HG02973 (cell line): ENCODE results near the gene RNASE7.
"Not testable (repeated sequence)": the region's sequence is repeated elsewhere in the genome, so short reads cannot be mapped to it uniquely, and the experiment has no call there.

Experiments
- ATAC-seq: cut with Tn5 transposase; IDR thresholded peaks from one replicate; pipeline ENCODE4 v1.9.1; 2021; ENCODE audit warnings: moderate library complexity; ENCODE audit not compliant: unreplicated experiment

Gene RNASE7

DNA sequence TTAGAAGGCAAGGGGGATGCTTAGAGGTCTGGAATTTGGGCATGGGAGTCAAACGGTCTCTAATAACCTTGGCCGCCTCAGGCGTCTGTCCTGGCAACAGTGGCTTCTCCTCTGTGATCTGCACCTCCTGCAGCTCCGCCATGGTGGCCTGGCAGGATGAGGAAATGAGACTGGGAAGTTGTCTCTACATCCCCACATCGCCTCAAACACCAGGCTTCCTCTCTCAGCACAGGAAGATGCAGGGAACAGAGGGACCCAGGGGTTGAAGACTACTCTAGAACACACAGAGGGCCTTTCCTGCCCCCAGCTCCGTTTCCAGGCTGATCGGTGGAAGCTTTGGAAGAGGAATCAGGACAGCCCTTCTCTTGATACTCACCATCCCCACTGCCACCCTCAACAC lies 19.0 kb upstream of the RNASE7 start:
- ATAC-seq: no peak

DNA sequence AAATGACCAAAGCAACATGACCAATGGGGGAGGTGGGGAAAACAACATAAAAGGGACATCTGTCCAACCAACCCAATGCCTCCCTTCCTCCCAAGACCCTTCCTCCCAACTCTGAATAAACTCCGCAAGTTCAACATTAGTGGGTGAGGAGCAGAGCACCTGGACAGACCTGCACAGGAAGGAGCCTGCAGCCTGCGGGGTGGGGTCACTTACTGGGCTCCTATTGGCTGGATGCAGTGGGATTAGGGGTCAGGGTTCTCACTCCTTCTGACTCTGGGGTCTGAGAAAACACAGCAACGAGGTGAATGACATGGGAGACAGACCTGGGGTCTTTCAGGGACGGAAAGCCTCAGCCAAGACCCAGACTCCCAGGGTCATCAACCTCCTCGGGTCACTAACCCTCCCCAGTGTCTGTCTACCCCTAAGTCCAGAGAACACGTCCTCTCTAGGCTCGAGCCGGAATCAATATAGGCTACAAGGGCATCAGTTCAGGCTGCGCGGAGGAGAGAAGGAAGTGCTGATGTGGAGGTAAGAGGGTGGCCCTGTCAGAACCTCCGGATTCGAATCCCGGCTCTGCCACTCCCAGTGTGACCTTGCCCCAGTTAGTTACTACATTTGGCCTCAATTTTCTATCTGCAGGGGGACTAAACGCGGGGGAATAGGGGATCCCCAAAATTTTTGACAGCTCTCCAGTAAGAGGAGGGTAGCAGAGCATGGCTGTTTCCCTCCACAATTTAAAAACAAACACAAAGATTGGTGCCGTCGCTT lies 18.2 kb upstream of the RNASE7 start:
- ATAC-seq: no peak

DNA sequence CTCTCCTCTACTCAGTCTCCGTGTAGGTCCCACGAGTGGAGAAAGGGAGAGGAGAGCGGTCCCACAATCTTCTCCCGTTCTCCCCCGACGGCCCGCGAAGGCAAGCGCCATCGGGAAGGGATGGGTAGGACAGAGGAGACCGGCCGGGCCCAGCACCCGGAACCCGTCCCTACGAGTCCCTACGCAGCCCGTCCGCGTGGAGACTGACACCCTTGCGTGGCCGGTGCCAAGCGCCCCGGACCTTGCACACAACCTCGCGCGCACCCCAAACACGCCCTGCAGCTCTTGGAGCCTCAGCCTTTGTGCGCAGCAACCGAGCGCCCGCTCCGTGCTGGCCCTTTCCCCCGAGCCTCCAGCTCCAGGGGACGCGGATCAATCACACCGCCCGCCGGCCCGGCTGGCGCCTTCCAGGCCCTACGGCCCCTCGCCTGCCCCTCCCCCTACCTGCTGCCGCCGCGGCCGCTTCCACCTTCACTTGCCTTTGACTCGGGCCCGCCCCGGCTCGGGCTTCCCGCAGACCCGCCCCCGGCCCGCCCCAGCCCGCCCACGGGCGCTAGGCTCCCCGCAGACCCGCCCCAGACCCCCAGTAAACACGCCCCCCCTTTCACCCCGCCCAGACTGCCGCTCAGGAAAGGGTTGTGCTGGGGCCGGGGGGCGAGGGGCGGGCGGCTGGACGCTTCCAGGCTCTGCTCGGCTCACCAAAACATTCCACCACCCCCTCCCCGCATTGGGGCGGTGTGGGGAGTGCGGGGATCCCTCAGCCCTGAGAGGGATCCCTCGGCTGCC lies 17.4 kb upstream of the RNASE7 start, which contains the start of gene NDRG2:
TSS of gene NDRG2 (minus strand) at position 477 of the 786 bp plus-strand sequence. CDS start 1,746 bp downstream, outside the sequence.
- ATAC-seq: no peak

DNA sequence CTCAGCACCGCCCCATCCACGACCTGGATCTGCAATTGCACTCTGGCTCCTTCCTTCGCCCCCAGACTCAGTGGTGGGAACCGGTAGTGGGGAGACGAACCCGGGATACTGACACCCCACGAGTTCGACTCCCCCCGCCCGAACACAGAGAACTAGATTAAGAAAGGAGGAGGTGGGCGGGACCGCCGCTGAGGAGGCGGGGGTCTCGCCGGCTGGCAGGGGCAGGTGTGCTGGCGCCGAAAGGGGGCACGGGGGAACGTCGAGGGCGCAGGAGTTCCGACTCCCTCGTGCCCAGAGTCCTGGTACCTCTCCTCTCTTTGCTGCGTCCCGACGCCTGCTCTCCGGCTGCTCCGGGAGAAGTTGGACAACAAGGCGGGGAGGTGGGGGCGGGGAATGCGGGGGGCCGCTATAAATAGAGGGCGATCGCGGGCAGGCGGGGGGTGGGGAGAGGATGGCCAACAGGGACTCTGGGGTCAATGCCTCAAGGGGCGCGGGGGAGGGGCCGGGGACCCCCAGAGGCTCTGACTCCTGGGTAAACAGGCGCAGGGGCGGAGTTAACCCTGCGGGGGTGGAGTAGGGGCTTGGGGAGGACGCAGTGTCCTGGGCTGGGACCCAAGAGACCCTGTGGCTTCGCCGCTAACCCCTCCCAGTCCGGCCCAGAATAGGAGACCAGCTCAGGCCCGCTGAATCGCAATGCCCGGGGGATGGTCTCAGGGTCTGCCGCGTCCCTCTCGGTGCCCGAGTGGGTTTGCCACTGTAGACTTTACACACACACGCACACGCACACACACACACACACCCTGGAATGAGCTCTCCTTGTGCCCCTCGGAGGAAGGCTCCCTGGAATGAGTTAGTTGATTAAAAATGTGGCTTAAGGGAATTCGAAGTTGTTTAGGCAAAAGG lies 16.5 kb upstream of the RNASE7 start:
- no peak for ATAC-seq

DNA sequence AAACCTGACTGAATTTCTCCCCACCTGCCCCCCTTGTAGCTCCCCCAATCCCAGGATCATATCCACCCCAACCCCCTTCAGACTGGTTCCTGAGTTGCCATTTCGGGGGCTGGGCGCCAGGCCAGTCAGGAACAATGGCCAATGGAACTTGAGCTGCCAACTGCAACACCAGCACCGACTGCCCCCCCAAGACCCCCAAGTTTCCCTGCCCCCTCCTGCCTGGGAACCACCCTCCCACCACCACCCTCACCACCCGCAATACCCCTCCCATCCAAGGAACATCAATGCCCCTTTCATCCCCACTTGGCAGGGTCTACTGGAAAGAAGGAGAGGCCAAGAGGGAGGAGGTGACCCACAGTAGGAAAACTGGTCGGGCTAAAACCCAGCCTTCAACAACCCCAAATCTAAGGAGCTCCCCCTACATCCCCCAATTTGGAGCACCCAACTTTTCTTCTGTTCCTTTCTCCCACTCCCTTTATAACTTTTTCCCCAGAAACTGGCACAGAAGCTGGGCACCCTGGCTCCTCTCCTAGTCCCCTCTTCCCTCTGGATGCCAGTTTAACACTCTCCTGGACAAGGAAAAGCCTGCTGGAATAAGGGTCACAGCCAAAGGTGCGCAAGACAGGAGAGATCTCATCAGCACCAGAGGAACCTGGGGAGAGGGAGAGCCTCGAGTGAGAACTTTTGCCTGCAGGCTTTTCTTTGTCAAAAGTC lies 15.7 kb upstream of the RNASE7 start:
- no peak for ATAC-seq

DNA sequence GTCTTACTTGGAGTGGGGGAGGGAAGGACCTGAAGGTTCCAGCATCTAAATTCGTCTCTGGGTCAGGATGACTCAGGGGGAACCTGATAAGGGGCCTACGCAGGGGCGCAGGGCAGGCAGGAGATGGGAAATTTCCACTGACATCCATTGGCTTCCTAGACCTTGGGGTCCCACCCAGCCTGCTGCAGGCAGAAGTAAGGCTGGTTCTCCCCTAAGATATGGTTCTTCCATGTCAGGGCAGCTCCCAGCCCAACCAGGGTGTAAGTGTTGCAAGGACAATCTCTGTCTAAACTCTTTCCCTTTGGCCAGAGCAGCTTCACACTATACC lies 15.2 kb upstream of the RNASE7 start:
- ATAC-seq: no peak

DNA sequence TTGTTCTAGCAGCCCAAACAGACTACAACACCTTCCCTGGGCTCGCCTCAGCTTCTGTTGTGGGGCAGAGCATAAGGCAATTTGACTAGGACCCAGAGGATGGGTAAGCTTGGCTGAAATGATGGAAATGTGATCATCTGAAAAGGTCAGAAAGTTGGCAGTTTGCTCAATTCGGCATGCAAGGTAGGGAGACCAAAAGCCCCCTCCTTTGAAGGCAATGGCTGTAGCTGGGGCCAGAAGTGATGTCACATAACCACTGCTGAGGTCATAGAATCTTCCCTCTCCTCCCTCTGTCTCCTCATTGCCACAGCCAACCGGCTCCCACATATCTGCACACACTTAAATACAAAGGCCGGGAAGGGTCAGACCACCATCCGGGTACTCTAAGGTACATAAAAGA lies 12.2 kb upstream of the RNASE7 start, which contains the start of gene TPPP2:
TSS of gene TPPP2 (plus strand) at position 301 of the 400 bp plus-strand sequence. CDS start 365 bp downstream, outside the sequence.
- ATAC-seq: no peak

DNA sequence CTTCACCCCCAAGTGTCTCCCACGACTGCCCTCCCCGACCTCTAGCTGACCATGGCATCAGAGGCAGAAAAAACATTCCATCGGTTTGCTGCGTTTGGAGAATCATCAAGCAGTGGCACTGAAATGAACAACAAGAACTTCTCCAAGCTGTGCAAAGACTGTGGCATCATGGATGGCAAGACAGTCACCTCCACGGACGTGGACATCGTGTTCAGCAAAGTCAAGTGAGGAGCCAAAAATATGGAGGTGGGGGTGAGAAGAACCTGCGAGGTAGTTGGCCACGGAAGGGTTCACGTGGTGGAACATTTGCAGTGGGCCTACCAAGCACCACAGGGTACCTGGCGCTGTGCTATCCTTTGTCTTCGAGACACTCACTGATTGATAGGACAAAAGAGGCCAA lies 11.6 kb upstream of the RNASE7 start:
- no peak for ATAC-seq

DNA sequence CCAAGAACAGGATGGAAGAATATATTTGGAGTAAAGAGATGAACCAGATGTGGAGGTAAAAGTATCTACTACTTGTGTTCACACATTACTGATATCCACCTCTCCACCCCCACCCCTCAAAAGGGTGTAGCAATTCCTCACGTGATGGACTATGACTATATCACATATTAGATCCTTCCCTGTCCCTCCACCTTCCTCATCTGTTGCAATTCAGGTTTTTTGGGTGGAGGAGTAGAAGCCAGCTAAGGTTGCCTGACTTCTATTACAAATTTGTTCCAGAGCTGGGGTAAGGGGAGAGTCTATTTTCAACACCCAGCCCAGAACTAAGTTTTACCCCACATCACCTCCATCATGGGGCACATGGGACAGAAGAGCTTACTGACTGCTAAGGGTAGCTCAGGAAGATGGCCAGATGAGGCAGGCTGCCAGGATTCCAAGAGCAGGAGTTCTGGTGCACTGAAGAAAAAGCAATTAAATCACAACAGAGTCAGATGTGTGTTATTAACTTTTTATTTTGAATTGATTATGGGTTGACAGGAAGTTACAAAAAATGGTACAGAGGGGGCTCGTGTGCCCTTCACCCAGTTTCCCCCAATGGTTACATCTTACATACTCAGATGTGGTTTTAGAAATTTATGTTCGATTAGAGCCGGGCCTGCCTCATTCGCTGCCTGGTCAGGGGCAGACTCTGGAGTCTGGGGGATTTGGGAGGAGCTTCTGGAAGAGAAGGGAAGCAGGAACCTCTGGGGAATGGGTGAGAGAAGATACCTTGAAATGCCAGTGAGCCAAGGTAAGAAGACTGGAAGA lies 9.6 kb upstream of the RNASE7 start:
- no peak for ATAC-seq

DNA sequence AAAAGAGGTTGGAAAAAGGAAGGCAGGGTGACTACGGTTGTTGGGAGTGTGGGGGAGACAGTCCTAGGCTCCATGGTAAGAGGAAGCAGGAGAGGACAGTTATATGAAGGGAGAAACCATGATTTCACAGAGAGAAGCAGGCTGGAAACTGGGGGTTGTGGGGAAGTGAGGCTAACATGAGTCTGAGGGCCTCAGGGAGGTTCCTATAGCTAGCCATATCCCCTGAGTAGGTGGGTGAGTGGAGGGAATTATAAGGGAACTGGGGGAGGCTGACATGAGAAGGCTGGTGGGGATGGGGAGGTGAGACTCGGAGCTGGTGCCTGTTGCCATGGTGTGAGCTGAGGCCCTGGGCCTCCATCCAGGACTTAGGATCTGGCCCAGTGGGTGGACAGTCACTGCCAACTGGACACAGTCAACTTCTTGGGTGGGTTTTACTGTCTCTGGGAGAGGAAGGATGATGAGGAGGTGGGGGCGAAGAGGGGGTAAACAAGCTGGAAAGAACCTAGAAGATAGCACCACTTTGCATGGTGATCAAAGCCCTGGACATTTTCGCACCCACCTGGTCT lies 8.9 kb upstream of the RNASE7 start:
- no peak for ATAC-seq

DNA sequence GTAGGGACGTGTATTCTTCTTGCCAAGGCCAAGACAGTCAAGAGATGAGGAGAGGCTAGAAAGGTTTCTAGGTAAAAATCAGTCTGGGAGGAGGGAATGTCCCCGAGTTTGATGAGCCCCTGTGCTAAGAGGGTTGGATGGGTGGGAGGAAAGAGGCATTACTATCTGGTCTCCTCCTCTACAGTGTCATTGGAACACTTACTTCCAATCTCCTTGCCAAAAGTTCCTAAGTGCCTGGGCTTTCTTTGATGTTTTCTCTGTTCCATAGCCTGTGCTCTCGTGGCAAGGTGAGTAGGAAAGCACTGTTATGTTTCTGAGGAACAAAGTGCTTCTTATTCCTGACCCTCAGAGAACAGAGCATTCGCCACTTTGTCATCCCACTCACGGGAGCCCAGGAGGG lies 7.5 kb upstream of the RNASE7 start, which contains the start of gene RNASE13:
TSS of gene RNASE13 (minus strand) at position 101 of the 400 bp plus-strand sequence. CDS start 519 bp downstream, outside the sequence.
- ATAC-seq: no peak

DNA sequence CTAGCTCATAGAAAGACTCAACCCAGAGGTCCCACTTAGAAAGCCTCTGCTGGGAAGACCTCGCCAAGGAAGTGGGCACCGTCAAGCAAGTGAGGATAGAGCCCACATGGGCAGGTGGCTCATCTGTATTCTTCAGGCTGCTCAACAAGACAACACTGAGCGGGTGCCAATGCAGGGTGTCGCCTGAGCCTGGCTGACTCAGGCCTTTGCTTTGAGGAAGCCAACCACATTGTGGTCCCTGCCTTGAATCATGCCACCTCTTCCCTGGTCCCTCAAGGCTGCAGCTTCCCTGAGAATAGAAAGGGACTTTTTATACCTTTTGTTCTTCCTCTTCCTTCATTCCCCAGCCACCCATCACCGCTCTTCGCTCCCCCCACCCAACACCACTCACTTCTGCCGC lies 5.4 kb upstream of the RNASE7 start:
- no peak for ATAC-seq

DNA sequence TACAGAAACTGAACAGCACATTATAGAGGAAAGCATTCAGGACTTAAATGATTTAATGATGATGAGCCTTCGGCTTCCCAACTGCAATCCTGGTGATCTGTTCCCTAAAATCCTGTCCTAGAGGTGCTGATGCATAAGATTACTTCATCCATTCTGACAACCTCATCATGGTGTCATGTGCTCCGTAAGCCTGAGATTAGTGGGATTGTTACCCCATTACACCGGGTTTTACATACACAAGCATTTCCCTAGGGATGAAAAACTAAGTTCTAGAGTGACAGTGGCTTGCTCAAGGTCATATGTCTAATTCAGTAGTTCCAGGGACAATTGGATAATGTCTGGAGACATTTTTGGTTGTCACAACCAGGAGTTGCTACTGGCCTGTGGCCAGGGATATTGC lies 5.0 kb upstream of the RNASE7 start:
- no peak for ATAC-seq

DNA sequence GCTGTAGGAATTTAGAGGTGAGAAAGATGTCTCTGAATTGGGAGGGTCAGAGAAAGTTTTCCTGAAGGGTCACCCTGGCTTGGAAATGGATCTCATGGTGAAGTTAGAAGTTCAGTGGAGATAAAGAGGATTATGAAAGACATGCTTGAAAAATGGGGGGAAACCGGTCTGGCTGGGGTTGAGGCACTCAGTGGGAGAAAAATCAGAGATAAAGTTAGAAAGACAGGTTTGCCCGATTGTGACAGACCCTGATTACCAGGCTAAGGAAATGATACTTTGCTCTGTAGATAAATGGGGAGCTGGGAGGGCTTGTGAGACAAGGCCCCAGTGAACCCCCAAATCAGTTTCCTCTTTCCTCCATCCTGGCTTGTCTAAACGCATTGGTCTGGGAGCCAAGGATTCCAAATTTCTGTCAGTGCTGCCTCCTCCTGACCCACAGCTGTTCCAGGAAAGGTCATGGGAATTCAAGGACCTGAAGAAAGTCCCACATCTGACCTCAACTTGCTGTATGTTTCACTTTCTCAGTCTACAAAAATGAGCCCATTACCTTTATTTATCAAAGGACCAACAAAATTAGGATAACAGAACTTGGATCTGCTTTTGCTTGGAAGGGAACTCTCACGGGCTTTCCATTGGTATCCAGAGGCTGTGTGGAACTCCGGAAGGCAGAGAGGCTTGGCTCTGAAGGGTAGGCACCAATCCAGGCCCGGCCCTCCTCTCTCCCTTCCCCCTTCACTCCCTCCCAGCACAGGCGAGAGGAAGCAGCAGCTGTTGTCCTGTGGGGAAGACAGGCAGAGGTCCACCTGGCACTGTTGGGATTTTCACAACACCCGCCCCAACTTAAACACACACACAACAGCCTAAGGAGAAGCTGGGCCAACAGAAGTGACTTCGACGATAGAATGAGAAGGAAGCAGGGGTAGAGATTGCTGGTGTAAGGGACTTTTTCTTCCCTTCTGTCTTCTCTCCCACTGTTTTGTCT lies 3.4 kb upstream of the RNASE7 start:
- no peak for ATAC-seq

DNA sequence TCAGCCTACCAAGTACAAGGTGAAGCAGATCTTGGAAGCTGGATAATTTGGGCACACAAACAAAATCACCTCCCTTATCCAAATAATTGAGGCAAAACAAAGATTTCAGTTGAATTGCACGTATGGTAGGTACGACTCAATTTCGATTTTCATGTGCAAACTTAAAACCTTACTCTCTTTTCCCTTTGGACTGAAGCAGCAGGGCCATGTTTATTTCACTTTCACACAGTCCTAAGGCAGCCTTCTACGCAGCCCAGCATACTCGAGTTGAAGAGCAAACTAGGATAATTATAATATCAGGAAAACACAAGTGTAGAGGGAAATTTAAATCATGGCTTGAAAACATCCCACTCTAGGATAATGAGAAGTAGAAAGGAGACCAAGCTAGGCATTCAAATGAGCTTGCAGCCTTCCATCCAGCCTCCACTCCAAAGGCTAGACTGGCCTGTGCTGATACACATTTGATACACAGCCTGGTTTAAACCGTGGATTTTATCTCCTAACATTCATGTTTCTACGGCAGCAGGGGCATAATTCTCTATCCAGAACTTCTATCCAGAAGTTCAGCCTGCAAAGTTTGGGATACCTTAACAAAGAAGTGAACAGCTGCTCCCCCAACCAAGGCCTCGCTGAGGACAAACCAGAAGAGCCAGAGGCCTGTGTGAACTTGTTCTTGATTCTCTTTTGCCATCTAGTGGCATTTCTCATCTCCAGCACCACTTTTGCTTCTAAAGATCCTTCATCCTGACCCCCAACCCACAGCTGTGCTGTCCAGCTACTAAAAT lies 2.4 kb upstream of the RNASE7 start:
- no peak for ATAC-seq

DNA sequence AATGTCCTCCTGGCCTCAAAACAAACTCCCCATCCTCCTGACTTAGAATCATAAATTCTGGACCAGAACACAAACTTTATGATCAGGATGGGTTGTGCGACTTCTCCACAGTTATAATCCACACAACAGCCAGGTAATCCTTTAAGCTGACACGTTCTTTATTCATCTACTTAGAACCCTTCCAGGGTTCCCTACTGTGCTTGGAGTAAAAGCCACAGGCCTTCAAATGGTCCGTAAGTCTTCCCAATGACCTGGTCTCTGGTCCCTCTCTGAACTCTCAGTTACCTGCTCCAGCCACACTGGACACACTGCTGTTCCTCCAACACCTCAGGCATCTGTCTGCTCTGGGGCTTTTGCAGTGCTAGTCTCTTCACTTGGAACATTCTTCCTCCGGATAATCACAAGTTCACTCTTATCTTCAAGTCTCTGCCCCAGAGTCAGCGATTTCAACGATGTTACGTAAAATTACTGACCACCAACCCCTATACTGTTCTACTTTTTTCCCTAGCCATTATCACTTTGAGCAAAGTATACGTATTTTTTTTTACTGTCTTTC lies 1.7 kb upstream of the RNASE7 start:
- ATAC-seq: no peak

DNA sequence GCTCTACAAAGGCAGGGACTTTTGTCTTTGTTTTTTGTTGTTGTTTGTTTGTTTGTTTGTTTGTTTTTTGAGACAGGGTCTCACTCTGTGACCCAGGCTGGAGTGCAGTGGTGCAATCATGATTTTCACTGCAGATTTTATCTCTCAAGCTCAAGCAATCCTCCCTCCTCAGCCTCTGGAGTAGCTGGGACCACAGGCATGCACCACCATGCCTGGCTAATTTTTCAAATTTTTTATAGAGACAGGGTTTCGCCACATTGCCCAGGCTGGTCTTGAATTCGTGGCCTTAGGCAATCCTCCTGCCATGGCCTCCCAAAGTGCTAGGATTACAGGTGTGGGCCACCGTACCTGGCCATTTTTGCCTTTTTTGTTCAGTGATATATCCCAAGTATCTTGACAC lies 1.2 kb upstream of the RNASE7 start:
- not testable (repeated sequence) for ATAC-seq
